ENCODE results near the gene RHOBTB1. TPM values are rescaled to one million over a fixed set of nuclear protein-coding genes. Genes with fewer than 3 reads are reported as not detected.

The RHOBTB1 gene
- total RNA-seq, 1 donor, result 32.9 TPM

DNA sequence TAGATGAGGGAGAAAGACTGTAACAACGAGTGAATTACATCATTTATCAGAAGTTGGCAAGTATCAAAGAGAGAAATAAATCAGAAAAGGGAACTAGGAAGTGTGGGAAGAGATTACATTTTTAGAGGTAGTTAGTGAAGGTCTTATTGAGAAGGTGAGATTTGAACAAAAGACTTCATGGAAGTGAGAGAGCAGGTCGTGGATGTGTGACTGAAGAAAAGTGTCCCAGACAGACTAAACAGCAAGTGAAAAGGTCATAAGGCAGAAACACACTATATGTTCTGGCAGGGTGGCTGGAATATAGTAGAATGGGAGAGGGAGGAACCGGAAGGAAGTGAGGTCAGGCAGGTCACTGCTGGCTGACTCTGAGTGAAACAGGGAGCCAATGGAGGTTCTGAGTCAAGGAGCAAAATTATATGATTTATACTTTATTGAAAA lies 35.7 kb upstream of the RHOBTB1 start:
- Histone ChIP-seq H3K27me3 (ENCODE audit: insufficient read depth, low read length) (no peaks in the 10 kb centered on the region), H4K20me1 (ENCODE audit: insufficient read depth, low read length) (no peaks in the 10 kb centered on the region), H3K36me3 (ENCODE audit: insufficient read depth, low read length) (no peaks in the 10 kb centered on the region), H3K27ac (ENCODE audit: low read depth, low read length) (no peak overlapping the region), H3K79me2 (ENCODE audit: insufficient read depth, low read length) (no peaks in the 10 kb centered on the region), H3K4me2 (ENCODE audit: insufficient read depth, low read length) (no peak overlapping the region), H3K4me3 (ENCODE audit: insufficient read depth, low read length) (no peak overlapping the region), H3K4me1 (ENCODE audit: insufficient read depth, low read length) (peaks cover 11% of the 10 kb centered on the region), H2AFZ (ENCODE audit: low read length) (no peak overlapping the region), H3K9me3 (ENCODE audit: low read depth, low read length) (no peaks in the 10 kb centered on the region)
- DNase-seq (ENCODE audit: insufficient read length, low spot score, missing footprints), result no peak
- TF ChIP-seq, protein P1, sequence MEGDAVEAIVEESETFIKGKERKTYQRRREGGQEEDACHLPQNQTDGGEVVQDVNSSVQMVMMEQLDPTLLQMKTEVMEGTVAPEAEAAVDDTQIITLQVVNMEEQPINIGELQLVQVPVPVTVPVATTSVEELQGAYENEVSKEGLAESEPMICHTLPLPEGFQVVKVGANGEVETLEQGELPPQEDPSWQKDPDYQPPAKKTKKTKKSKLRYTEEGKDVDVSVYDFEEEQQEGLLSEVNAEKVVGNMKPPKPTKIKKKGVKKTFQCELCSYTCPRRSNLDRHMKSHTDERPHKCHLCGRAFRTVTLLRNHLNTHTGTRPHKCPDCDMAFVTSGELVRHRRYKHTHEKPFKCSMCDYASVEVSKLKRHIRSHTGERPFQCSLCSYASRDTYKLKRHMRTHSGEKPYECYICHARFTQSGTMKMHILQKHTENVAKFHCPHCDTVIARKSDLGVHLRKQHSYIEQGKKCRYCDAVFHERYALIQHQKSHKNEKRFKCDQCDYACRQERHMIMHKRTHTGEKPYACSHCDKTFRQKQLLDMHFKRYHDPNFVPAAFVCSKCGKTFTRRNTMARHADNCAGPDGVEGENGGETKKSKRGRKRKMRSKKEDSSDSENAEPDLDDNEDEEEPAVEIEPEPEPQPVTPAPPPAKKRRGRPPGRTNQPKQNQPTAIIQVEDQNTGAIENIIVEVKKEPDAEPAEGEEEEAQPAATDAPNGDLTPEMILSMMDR (IDR thresholded peaks at IDR 0.05; ENCODE audit: extremely low read depth, low read depth, low read length), result no peak

GRCh38 chr10:60978287-60979115 lies 34.5 kb upstream of the RHOBTB1 start:
- Histone ChIP-seq H3K79me2 (ENCODE audit: insufficient read depth, low read length) (no peaks in the 10 kb centered on the region), H4K20me1 (ENCODE audit: insufficient read depth, low read length) (no peaks in the 10 kb centered on the region), H3K36me3 (ENCODE audit: insufficient read depth, low read length) (no peaks in the 10 kb centered on the region), H3K9me3 (ENCODE audit: low read depth, low read length) (no peaks in the 10 kb centered on the region), H3K4me2 (ENCODE audit: insufficient read depth, low read length) (no peak overlapping the region), H3K27me3 (ENCODE audit: insufficient read depth, low read length) (no peaks in the 10 kb centered on the region), H2AFZ (ENCODE audit: low read length) (no peak overlapping the region), H3K27ac (ENCODE audit: low read depth, low read length) (no peak overlapping the region), H3K4me1 (ENCODE audit: insufficient read depth, low read length) (peaks cover 18% of the 10 kb centered on the region), H3K4me3 (ENCODE audit: insufficient read depth, low read length) (no peak overlapping the region)
- TF ChIP-seq, protein P1 (IDR thresholded peaks at IDR 0.05; ENCODE audit: extremely low read depth, low read depth, low read length), result no peak
- no peak for DNase-seq (ENCODE audit: insufficient read length, low spot score, missing footprints)

DNA sequence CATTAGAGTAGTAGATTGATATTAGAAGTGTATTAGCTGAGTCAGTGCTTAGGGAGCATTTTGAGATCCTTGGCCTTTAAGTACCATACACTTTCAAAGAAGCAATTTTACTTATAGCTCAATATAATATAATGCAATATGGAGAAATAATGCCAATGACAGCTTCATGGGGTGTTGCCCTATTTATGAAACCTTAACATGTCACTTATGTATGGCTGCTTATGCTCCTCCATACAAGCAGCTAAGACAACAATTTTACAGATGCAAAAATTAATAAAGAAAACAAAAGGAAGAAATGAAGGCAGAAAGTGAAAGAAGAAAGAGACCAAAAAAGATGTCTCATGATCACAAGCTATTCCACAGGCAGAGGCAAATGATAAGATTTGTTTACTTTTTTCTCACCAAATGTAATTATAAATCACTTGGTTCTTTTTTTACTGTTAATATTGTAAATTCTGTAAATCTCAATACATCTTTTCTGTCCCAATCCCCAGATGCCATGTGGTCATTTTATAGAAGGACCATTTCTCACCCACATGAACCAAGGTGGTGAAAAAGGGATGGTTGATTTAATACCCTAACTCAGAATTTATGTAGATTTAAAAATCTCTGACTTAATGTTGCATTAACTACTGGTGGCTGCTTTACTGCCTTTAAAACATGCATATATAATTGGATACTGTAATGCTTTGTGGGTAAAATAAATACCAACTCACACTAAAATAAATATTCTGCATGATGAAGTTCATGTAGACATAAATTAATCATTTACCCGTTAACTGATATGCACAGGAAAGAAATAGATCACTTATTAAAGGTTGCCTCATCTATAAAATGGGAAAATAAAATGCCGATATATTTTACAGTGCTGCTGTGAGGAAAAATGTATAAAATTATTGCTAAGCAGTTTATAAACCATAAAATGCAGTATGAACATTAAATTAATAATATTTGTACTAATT lies 33.5 kb upstream of the RHOBTB1 start:
- TF ChIP-seq, protein P1 (IDR thresholded peaks at IDR 0.05; ENCODE audit: extremely low read depth, low read depth, low read length), result no peak
- Histone ChIP-seq H3K9me3 (ENCODE audit: low read depth, low read length) (no peaks in the 10 kb centered on the region), H3K36me3 (ENCODE audit: insufficient read depth, low read length) (no peaks in the 10 kb centered on the region), H3K79me2 (ENCODE audit: insufficient read depth, low read length) (no peaks in the 10 kb centered on the region), H3K4me3 (ENCODE audit: insufficient read depth, low read length) (no peak overlapping the region), H3K27me3 (ENCODE audit: insufficient read depth, low read length) (no peaks in the 10 kb centered on the region), H2AFZ (ENCODE audit: low read length) (no peak overlapping the region), H3K4me2 (ENCODE audit: insufficient read depth, low read length) (no peak overlapping the region), H4K20me1 (ENCODE audit: insufficient read depth, low read length) (no peaks in the 10 kb centered on the region), H3K27ac (ENCODE audit: low read depth, low read length) (no peak overlapping the region), H3K4me1 (ENCODE audit: insufficient read depth, low read length) (peaks cover 18% of the 10 kb centered on the region)
- DNase-seq (ENCODE audit: insufficient read length, low spot score, missing footprints), result no peak
